K562 (cell line): ENCODE data around the gene SETD1B. TPM values are rescaled to one million over a fixed set of nuclear protein-coding genes. Genes with fewer than 3 reads are reported as not detected.

Experiments
- CBX2 ChIP-seq: fragments of 200-600 bp; sonication (generic); IDR thresholded peaks from one replicate; pipeline ENCODE4 v1.6.1; 2012; ENCODE audit warnings: mild to moderate bottlenecking, low read length, inconsistent platforms; ENCODE audit not compliant: insufficient read depth, poor library complexity, severe bottlenecking
- CCNT2 ChIP-seq: IDR thresholded peaks from 2 replicates; pipeline ENCODE4 v1.6.1; 2011; ENCODE audit warnings: borderline replicate concordance, low read depth, mild to moderate bottlenecking, moderate library complexity, mixed read lengths, low read length; ENCODE audit not compliant: insufficient read length; ENCODE audit errors: extremely low read depth
- CEBPB ChIP-seq: fragments of 450-650 bp; IDR thresholded peaks from 2 replicates; pipeline ENCODE4 v1.6.1; 2016; ENCODE audit warnings: missing genetic modification characterization, missing compliant biosample characterization
- CTBP1 ChIP-seq: fragments of 450-650 bp; IDR thresholded peaks from 2 replicates; pipeline ENCODE4 v1.6.1; 2016; ENCODE audit warnings: borderline replicate concordance
- DPF2 ChIP-seq: fragments of 450-650 bp; IDR thresholded peaks from 2 replicates; pipeline ENCODE4 v1.6.1; 2016
- EP400 ChIP-seq: fragments of 450-650 bp; IDR thresholded peaks from 2 replicates; pipeline ENCODE4 v1.6.1; 2017; ENCODE audit warnings: antibody characterized with exemption, mild to moderate bottlenecking, moderate library complexity
- EZH2 ChIP-seq: IDR thresholded peaks from 2 replicates; pipeline ENCODE4 v1.6.1; 2012; ENCODE audit warnings: low read depth, mild to moderate bottlenecking, inconsistent platforms, low read length, borderline replicate concordance
- FOXA3 ChIP-seq, 2 experiments: fragments of 450-650 bp in 1 of 2; sonication (generic) in 1 of 2; formaldehyde crosslinking; IDR thresholded peaks in 1 of 2; conservative IDR thresholded peaks in 1 of 2; 2 replicates each; pipeline versions ENCODE4 v1.4.0 to v1.8.0; 2020 to 2022; ENCODE audit warnings: mild to moderate bottlenecking in 2 of 2, missing genetic modification reagents in 1 of 2
- HEY1 ChIP-seq: fragments of 250-450 bp; sonication (Bioruptor Pico); IDR thresholded peaks from 2 replicates; pipeline ENCODE4 v1.5.0; 2020; ENCODE audit warnings: mild to moderate bottlenecking, moderate library complexity, borderline replicate concordance
- MYC ChIP-seq, 2 experiments: fragments of 250-450 bp in 1 of 2; sonication (Bioruptor Pico) in 1 of 2; IDR thresholded peaks; 2 replicates each; pipeline versions ENCODE4 v1.5.1 to v1.6.1; 2012 to 2021; ENCODE audit warnings: low read depth in 2 of 2, borderline replicate concordance in 1 of 2, improper control_type of control experiment in 1 of 2, low read length in 1 of 2, mild to moderate bottlenecking in 1 of 2, moderate library complexity in 1 of 2
- NBN ChIP-seq: fragments of 450-650 bp; IDR thresholded peaks from 2 replicates; pipeline ENCODE4 v1.6.1; 2016; ENCODE audit warnings: low read depth, mild to moderate bottlenecking
- PCBP1 ChIP-seq: fragments of 200-400 bp; formaldehyde crosslinking; IDR thresholded peaks from 2 replicates; pipeline ENCODE4 v1.6.1; 2018; ENCODE audit warnings: mild to moderate bottlenecking, low read depth, low read length; ENCODE audit not compliant: poor library complexity, severe bottlenecking
- POLR2A ChIP-seq: fragments of 450-650 bp; conservative IDR thresholded peaks from 2 replicates; pipeline ENCODE4 v1.6.1; 2016
- RAD21 ChIP-seq, 2 experiments: fragments of 250-450 bp in 1 of 2; fragments of 450-650 bp in 1 of 2; sonication (Bioruptor Pico) in 1 of 2; formaldehyde crosslinking in 1 of 2; IDR thresholded peaks in 1 of 2; conservative IDR thresholded peaks in 1 of 2; 2 replicates each; pipeline versions ENCODE4 v1.4.0 to v1.8.0; 2020 to 2022; ENCODE audit warnings: mild to moderate bottlenecking in 2 of 2, moderate library complexity in 1 of 2
- SREBF2 ChIP-seq: sonication (generic); formaldehyde crosslinking; IDR thresholded peaks from 2 replicates; pipeline ENCODE4 v1.4.0; 2020; ENCODE audit warnings: mild to moderate bottlenecking, missing genetic modification reagents
- ZFP1 ChIP-seq: fragments of 450-650 bp; formaldehyde crosslinking; IDR thresholded peaks from 2 replicates; pipeline ENCODE4 v1.4.0; 2020; ENCODE audit warnings: mild to moderate bottlenecking, mixed read lengths
- ZNF347 ChIP-seq: fragments of 450-650 bp; formaldehyde crosslinking; IDR thresholded peaks from 2 replicates; pipeline ENCODE4 v1.4.0; 2020; ENCODE audit warnings: low read depth, mild to moderate bottlenecking, moderate library complexity
- ZNF695 ChIP-seq: fragments of 450-650 bp; formaldehyde crosslinking; IDR thresholded peaks from 2 replicates; pipeline ENCODE4 v1.4.0; 2020; ENCODE audit warnings: mild to moderate bottlenecking, moderate library complexity
- polyA plus RNA-seq, 8 experiments: library from polyadenylated mRNA; depleted of rRNA in 4 of 8; stranded (reverse) in 5 of 8; unstranded in 3 of 8; fragments of >200 nt; fragmentation: Nextera tagmentation in 2 of 8; fragmentation: Illumina TruSeq in 1 of 8; extraction: Ambion mirVana in 2 of 8; extraction: Trizol in 1 of 8; gene quantifications; 2 replicates each; pipeline versions ENCODE4 v1.2.1 to v1.2.3, GENCODE V29; 2011 to 2014; ENCODE audit warnings: inconsistent platforms in 1 of 8, missing spikeins in 1 of 8
- total RNA-seq, 7 experiments: library from RNA; depleted of rRNA in 6 of 7; stranded (reverse); fragments of >200 nt in 6 of 7; fragmentation: Illumina TruSeq in 2 of 7; extraction: Trizol in 2 of 7; gene quantifications; 2 replicates each; pipeline versions ENCODE4 v1.2.1 to v1.2.3, GENCODE V29; 2011 to 2021; ENCODE audit warnings: low replicate concordance in 1 of 7
- TF ChIP-seq, protein P1 (sequence below): fragments of 450-650 bp; IDR thresholded peaks from 2 replicates; pipeline ENCODE4 v1.6.1; 2016; ENCODE audit warnings: mild to moderate bottlenecking
- TF ChIP-seq, protein P2 (sequence below): fragments of 250-450 bp; sonication (Bioruptor Pico); IDR thresholded peaks from 2 replicates; pipeline ENCODE4 v1.6.1; 2021; ENCODE audit warnings: mild to moderate bottlenecking
- TF ChIP-seq, protein P3 (sequence below): fragments of 200-800 bp; sonication (Bioruptor generic); IDR thresholded peaks from 2 replicates; pipeline ENCODE4 v1.6.1; 2017; ENCODE audit warnings: missing genetic modification characterization, missing compliant biosample characterization

SETD1B gene
- total and polyA plus RNA-seq, 9 of the 15 experiments (the other 6 are each of a cell fraction or from before 2014, with no cell fraction given): 0.48 to 26.6 (median 2.3) TPM

DNA sequence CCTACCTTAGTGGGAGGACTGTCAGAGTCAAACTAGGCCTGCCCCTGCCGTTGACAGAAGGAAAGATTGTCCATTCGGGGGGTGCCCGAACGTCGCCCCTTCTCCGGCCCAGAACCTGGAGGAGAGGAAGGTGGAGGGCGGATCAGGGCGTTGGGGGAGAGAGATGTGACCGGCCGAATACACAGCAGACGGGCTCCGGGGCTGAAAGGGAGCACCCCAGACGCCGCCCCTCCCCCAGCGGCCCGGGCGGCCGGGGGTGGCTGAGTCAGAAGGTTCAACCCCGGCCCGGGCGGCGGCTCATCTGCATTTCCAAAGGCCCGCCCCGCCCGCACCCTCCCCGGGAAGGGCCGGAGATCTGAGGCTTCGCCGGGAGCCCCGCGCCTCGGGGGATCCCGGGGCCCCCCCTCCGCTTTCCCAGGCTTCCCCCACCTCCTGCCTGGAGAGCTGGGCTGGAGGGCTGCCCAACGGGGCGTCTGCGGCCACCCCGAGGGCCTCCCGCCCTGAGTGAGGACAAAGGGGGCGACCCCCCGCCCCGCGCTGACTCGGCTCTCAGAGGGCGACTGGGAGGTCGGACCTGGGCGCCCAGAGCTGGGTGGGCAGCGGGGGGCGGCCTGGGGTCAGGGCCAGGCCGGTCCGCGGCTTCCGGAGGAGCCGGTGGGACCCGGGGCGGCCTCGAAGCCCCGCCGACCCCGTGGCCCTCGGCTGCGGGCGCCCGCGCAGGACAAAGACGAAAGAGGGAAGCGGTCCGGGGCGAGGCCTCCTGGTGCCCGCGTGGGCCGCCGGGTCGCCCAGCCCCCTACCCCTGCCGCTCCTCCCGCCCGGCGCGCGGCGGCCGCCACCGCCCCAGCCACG, 3.7 kb upstream of the SETD1B start (continued):
- TF ChIP-seq ZNF695 (CRISPR knock-in tag) (no peak), DPF2 (peak; percentile 86), CCNT2 (peak; percentile 91), PCBP1 (peak; percentile 0), POLR2A (peak; percentile 69), FOXA3 (CRISPR knock-in tag; conservative IDR thresholded peaks at IDR 0.05 in 1 of 2, IDR thresholded peaks at IDR 0.05 in 1 of 2) (0 out of 4 replicates have a peak, but pooled peaks of 1 of the 2 experiments have one; percentile 18), CBX2 (no peak), CEBPB (no peak), EP400 (peak; percentile 67), SREBF2 (no peak), MYC (IDR thresholded peaks at IDR 0.05; ENCODE audit: low read depth, low read length) (peak; percentile 31; the same call in 1 of the 2 replicates), MYC (CRISPR knock-in tag; IDR thresholded peaks at IDR 0.05; ENCODE audit: borderline replicate concordance, low read depth) (peak; percentile 43; the same call in 1 of the 2 replicates), NBN (0 out of 2 replicates have a peak, but pooled peaks have one; percentile 5), ZNF347 (CRISPR knock-in tag) (no peak), EZH2 (no peak), HEY1 (CRISPR knock-in tag) (no peak), ZFP1 (CRISPR knock-in tag) (0 out of 2 replicates have a peak, but pooled peaks have one; percentile 34), RAD21 (CRISPR knock-in tag; conservative IDR thresholded peaks at IDR 0.05 in 1 of 2, IDR thresholded peaks at IDR 0.05 in 1 of 2) (0 out of 4 replicates have a peak, but pooled peaks of 1 of the 2 experiments have one; percentile 2), CTBP1 (peak; percentile 15; the same call in 1 of the 2 replicates)
- TF ChIP-seq, protein P1, sequence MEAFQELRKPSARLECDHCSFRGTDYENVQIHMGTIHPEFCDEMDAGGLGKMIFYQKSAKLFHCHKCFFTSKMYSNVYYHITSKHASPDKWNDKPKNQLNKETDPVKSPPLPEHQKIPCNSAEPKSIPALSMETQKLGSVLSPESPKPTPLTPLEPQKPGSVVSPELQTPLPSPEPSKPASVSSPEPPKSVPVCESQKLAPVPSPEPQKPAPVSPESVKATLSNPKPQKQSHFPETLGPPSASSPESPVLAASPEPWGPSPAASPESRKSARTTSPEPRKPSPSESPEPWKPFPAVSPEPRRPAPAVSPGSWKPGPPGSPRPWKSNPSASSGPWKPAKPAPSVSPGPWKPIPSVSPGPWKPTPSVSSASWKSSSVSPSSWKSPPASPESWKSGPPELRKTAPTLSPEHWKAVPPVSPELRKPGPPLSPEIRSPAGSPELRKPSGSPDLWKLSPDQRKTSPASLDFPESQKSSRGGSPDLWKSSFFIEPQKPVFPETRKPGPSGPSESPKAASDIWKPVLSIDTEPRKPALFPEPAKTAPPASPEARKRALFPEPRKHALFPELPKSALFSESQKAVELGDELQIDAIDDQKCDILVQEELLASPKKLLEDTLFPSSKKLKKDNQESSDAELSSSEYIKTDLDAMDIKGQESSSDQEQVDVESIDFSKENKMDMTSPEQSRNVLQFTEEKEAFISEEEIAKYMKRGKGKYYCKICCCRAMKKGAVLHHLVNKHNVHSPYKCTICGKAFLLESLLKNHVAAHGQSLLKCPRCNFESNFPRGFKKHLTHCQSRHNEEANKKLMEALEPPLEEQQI: no peak
- TF ChIP-seq, protein P2, sequence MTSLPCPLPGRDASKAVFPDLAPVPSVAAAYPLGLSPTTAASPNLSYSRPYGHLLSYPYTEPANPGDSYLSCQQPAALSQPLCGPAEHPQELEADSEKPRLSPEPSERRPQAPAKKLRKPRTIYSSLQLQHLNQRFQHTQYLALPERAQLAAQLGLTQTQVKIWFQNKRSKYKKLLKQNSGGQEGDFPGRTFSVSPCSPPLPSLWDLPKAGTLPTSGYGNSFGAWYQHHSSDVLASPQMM (CRISPR knock-in tag): no peak
- TF ChIP-seq, protein P3, sequence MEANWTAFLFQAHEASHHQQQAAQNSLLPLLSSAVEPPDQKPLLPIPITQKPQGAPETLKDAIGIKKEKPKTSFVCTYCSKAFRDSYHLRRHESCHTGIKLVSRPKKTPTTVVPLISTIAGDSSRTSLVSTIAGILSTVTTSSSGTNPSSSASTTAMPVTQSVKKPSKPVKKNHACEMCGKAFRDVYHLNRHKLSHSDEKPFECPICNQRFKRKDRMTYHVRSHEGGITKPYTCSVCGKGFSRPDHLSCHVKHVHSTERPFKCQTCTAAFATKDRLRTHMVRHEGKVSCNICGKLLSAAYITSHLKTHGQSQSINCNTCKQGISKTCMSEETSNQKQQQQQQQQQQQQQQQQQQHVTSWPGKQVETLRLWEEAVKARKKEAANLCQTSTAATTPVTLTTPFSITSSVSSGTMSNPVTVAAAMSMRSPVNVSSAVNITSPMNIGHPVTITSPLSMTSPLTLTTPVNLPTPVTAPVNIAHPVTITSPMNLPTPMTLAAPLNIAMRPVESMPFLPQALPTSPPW: peak; percentile 94
